Glutamatergic neuron (in vitro differentiated cells): ENCODE data around the gene SLC9B1. TPM values are rescaled to one million over a fixed set of nuclear protein-coding genes. Genes with fewer than 3 reads are reported as not detected.

Experiments used
- DNase-seq: peaks from one replicate; pipeline ENCODE4 v3.0.0; 2022
- H3K27ac Mint-ChIP-seq: one replicate; pipeline ENCODE4 v1.8.0; 2020; ENCODE audit warnings: mild to moderate bottlenecking, mixed read lengths, inconsistent platforms; ENCODE audit not compliant: unreplicated experiment
- H3K27me3 Mint-ChIP-seq: one replicate; pipeline ENCODE4 v1.8.0; 2020; ENCODE audit warnings: mild to moderate bottlenecking, moderate library complexity, mixed read lengths, inconsistent platforms; ENCODE audit not compliant: unreplicated experiment
- H3K36me3 Mint-ChIP-seq: one replicate; pipeline ENCODE4 v1.8.0; 2020; ENCODE audit warnings: mild to moderate bottlenecking, mixed read lengths, inconsistent platforms; ENCODE audit not compliant: unreplicated experiment
- H3K4me1 Mint-ChIP-seq: one replicate; pipeline ENCODE4 v1.8.0; 2020; ENCODE audit warnings: mild to moderate bottlenecking, low read depth, mixed read lengths, inconsistent platforms; ENCODE audit not compliant: unreplicated experiment
- H3K4me3 Mint-ChIP-seq: one replicate; pipeline ENCODE4 v1.8.0; 2020; ENCODE audit warnings: mild to moderate bottlenecking, mixed read lengths, inconsistent platforms; ENCODE audit not compliant: unreplicated experiment
- H3K9me3 Mint-ChIP-seq: one replicate; pipeline ENCODE4 v1.8.0; 2020; ENCODE audit warnings: mild to moderate bottlenecking, moderate library complexity, mixed read lengths, inconsistent platforms; ENCODE audit not compliant: unreplicated experiment
- total RNA-seq: library from RNA; stranded (reverse); fragmentation: NEBNext Ultra II Directional; extraction: Animal tissue kit (Norgen Biotek cat#: 25700); gene quantifications from one replicate; pipeline ENCODE4 v1.2.1, GENCODE V29; 2021; ENCODE audit not compliant: unreplicated experiment
- TF ChIP-seq, protein P1 (sequence below): fragments of 200-600 bp; sonication (generic); IDR thresholded peaks from one replicate; pipeline ENCODE4 v1.5.0; 2021; ENCODE audit not compliant: partially characterized antibody, unreplicated experiment

The SLC9B1 gene
- total RNA-seq, 1 donor from 2014 or later, result 3.1 TPM

DNA sequence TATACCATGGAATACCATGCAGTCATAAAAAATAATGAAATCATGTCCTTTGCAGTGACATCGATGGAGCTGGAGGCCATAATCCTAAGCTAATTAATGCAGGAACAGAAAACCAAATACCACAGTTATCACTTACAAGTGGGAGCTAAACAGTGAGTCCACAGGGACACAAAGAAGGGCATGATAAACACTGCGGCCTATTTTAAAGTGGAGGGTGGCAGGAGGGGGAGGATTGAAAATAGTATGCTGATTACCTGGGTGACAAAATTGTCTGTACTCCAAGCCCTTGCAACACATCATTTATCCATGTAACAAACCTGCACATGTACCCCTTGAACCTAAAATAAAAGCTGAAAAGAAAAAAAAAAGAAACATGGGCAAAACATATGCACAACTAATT, 16.7 kb upstream of the SLC9B1 start:
- H3K36me3 Mint-ChIP-seq, result no peaks in the 10 kb centered on the region
- no peaks in the 10 kb centered on the region for H3K9me3 Mint-ChIP-seq
- H3K27me3 Mint-ChIP-seq, result no peaks in the 10 kb centered on the region
- no peak for DNase-seq
- no peak overlapping the region for H3K27ac Mint-ChIP-seq
- TF ChIP-seq, protein P1, sequence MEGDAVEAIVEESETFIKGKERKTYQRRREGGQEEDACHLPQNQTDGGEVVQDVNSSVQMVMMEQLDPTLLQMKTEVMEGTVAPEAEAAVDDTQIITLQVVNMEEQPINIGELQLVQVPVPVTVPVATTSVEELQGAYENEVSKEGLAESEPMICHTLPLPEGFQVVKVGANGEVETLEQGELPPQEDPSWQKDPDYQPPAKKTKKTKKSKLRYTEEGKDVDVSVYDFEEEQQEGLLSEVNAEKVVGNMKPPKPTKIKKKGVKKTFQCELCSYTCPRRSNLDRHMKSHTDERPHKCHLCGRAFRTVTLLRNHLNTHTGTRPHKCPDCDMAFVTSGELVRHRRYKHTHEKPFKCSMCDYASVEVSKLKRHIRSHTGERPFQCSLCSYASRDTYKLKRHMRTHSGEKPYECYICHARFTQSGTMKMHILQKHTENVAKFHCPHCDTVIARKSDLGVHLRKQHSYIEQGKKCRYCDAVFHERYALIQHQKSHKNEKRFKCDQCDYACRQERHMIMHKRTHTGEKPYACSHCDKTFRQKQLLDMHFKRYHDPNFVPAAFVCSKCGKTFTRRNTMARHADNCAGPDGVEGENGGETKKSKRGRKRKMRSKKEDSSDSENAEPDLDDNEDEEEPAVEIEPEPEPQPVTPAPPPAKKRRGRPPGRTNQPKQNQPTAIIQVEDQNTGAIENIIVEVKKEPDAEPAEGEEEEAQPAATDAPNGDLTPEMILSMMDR, result no peak
- H3K4me3 Mint-ChIP-seq, result no peak overlapping the region
- no peaks in the 10 kb centered on the region for H3K4me1 Mint-ChIP-seq

DNA sequence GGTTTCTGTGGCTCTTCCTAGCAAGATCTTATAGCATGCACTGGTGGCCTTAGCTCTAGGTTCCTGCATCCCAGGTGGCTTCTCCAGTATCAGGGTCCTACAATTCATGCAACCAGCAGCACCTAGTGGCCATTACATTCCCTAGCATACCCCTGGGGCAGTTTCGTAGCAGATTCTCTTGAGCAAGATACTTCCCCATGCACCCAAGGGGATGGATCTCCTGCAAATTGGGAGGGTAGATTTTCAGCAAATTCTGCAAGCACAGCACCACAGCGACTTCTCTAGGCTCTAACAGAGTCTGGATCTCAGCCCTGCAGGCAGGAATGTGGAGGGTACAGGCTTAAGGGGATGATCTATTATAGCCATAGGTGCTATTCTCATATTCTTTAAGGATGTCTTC, 13.1 kb upstream of the SLC9B1 start:
- Mint-ChIP-seq H3K4me1 (no peaks in the 10 kb centered on the region), H3K27me3 (no peaks in the 10 kb centered on the region), H3K9me3 (peaks cover 1% of the 10 kb centered on the region), H3K36me3 (no peaks in the 10 kb centered on the region), H3K27ac (no peak overlapping the region), H3K4me3 (no peak overlapping the region)
- TF ChIP-seq, protein P1, result peak; percentile 18
- DNase-seq, result no peak

DNA sequence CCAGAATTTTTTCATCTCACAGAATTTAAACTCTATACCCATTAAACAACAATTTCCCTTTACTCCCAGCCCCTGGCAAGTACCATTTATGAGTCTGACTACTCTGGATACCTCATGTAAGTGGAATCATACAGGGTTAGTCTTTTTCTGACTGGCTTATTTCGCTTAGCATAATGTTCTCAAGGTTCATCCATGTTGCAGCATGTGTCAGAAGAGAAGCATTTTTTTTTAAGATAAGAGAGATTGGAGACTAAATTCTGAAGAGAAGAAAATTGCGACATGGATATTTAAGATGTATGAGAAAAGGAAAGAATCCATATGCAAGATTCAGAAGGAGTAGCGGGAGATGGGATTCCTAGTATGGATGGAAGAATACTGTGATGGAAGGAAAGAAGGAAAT, 11.3 kb upstream of the SLC9B1 start:
- no peak for DNase-seq
- TF ChIP-seq, protein P1, result no peak
- Mint-ChIP-seq H3K4me3 (no peak overlapping the region), H3K27ac (no peak overlapping the region), H3K27me3 (no peaks in the 10 kb centered on the region), H3K36me3 (no peaks in the 10 kb centered on the region), H3K4me1 (no peaks in the 10 kb centered on the region), H3K9me3 (peaks cover 1% of the 10 kb centered on the region)

DNA sequence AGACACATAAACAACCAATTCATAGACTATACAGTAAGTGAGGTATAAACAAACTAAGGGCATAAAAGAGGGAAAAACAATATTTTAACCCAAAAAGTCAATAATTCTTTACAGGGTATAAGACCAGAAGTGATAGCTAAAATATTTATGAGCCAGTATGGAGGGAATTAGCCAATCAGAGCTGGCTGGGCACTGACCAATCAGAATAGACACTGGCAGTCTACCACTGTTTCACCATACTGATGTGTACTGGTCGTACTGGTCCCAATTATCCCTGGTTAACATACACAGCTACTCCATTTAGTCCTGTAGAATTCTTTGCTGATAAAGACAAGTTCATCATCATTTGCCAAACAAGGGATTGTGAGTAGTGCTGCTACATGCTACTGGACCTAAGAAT, 9.8 kb upstream of the SLC9B1 start:
- no peaks in the 10 kb centered on the region for H3K27me3 Mint-ChIP-seq
- H3K9me3 Mint-ChIP-seq, result peaks cover 1% of the 10 kb centered on the region
- H3K4me1 Mint-ChIP-seq, result no peaks in the 10 kb centered on the region
- no peak for DNase-seq
- TF ChIP-seq, protein P1, result no peak
- H3K27ac Mint-ChIP-seq, result no peak overlapping the region
- no peaks in the 10 kb centered on the region for H3K36me3 Mint-ChIP-seq
- H3K4me3 Mint-ChIP-seq, result no peak overlapping the region

DNA sequence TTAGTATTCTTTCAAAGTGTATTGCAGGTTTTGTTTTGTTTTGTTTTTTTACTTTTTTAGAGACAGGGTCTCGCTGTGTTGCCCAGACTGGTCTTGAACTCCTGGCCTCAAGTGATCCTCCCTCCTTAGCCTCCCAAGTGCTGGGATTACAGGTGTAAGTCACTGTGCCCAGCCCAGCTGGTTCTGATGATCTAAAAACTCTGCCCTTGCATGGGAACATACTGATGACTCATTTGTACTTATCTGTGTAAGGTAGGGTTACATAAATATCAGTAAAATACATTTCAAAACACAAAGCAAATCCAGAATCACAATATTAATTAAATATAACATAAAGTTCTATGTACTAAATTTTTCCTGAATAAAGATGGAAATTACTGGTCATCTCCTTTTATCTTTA, 7.4 kb upstream of the SLC9B1 start:
- H3K27me3 Mint-ChIP-seq, result no peaks in the 10 kb centered on the region
- TF ChIP-seq, protein P1, result no peak
- H3K36me3 Mint-ChIP-seq, result no peaks in the 10 kb centered on the region
- DNase-seq, result no peak
- H3K27ac Mint-ChIP-seq, result no peak overlapping the region
- H3K4me1 Mint-ChIP-seq, result no peaks in the 10 kb centered on the region
- H3K9me3 Mint-ChIP-seq, result peaks cover 1% of the 10 kb centered on the region
- no peak overlapping the region for H3K4me3 Mint-ChIP-seq
